HUES6 (cell line): Measurements from ENCODE around the gene TAL1.

Experiments
- H3K27ac ChIP-seq: 2 replicates; pipeline ENCODE4 v1.7.0; 2013; ENCODE audit warnings: low read depth, mild to moderate bottlenecking, low read length, inconsistent platforms
- H3K27me3 ChIP-seq: 2 replicates; pipeline ENCODE4 v1.6.1; 2013; ENCODE audit warnings: low read length; ENCODE audit not compliant: control insufficient read depth, insufficient read depth
- H3K36me3 ChIP-seq: 2 replicates; pipeline ENCODE4 v1.6.1; 2013; ENCODE audit warnings: low read length; ENCODE audit not compliant: control insufficient read depth, insufficient read depth
- H3K4me1 ChIP-seq: 2 replicates; pipeline ENCODE4 v1.6.1; 2013; ENCODE audit warnings: low read length; ENCODE audit not compliant: control insufficient read depth, insufficient read depth
- H3K4me3 ChIP-seq: 2 replicates; pipeline ENCODE4 v1.5.1; 2013; ENCODE audit warnings: low read depth, low read length
- H3K9ac ChIP-seq: one replicate; pipeline ENCODE4 v1.6.1; 2013; ENCODE audit warnings: mild to moderate bottlenecking, low read length
- H3K9me3 ChIP-seq: 2 replicates; pipeline ENCODE4 v1.6.1; 2013; ENCODE audit warnings: low read depth, low read length; ENCODE audit not compliant: control insufficient read depth, insufficient read depth

TAL1 gene

GRCh38 chr1:47229031-47229885 lies 2.8 kb downstream of the TAL1 start:
- Histone ChIP-seq H3K27me3 (peaks cover 100% of the 10 kb centered on the region), H3K4me1 (peaks cover 38% of the 10 kb centered on the region)

GRCh38 chr1:47228644-47229030 lies 3.4 kb downstream of the TAL1 start:
- Histone ChIP-seq H3K9me3 (no peaks in the 10 kb centered on the region), H3K36me3 (no peaks in the 10 kb centered on the region), H3K4me1 (peaks cover 43% of the 10 kb centered on the region), H3K9ac (no peak overlapping the region), H3K27me3 (peaks cover 100% of the 10 kb centered on the region), H3K27ac (no peak overlapping the region), H3K4me3 (peak overlapping the region; percentile 48)

More at GRCh38 chr1:47229031-47229885, 2.8 kb downstream of the TAL1 start:
- H3K9ac ChIP-seq: no peak overlapping the region
- H3K4me3 ChIP-seq: peak overlapping the region; percentile 48
- no peaks in the 10 kb centered on the region for H3K36me3 ChIP-seq
- no peaks in the 10 kb centered on the region for H3K9me3 ChIP-seq
- no peak overlapping the region for H3K27ac ChIP-seq

- no peak overlapping the region for H3K4me3 ChIP-seq
- H3K27ac ChIP-seq: no peak overlapping the region
- no peaks in the 10 kb centered on the region for H3K9me3 ChIP-seq
- peaks cover 100% of the 10 kb centered on the region for H3K27me3 ChIP-seq
- H3K9ac ChIP-seq: no peak overlapping the region
- H3K36me3 ChIP-seq: no peaks in the 10 kb centered on the region
- H3K4me1 ChIP-seq: peaks cover 45% of the 10 kb centered on the region
Observed at GRCh38 chr1:47227341-47228232, 4.4 kb downstream of the TAL1 start.

- peaks cover 100% of the 10 kb centered on the region for H3K27me3 ChIP-seq
Observed at GRCh38 chr1:47226839-47227215, 5.2 kb downstream of the TAL1 start.

DNA sequence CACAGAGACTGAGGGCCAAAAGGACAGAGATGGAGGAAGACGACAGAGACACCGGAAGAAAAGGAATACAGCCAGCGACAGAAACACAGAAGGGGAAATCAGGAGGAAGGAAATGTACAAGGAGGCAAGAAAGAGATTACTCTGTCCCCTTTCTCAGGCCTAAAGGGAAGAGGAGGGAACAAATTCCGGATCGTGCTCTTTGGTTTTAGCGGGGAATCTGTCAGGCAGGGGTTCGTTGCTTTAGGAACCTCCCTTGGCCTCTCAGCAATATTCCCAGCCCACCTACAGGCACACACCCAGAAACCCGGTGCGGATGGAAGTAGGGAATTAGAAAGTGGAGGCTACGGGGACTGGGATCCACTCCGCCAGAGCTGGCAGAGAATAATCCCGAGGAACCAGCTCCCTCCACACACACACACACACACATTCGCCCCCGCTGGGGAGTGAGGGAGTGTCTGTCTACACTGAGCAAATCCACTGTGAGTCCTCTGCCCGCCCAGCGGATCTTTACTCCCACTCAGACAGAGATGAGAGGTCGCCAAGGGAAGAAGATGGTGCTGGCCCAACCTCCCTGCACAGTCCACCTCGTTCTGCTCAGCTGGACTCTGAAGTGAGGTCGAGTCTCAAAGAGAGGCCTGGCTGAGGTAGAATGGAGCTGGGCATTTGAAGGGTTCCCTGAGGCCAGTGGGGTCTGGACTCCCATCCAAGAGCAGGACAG lies 5.7 kb downstream of the TAL1 start:
- no peaks in the 10 kb centered on the region for H3K36me3 ChIP-seq
- no peaks in the 10 kb centered on the region for H3K9me3 ChIP-seq
- peaks cover 38% of the 10 kb centered on the region for H3K4me1 ChIP-seq
- H3K27ac ChIP-seq: no peak overlapping the region
- peaks cover 100% of the 10 kb centered on the region for H3K27me3 ChIP-seq
- H3K4me3 ChIP-seq: peak overlapping the region; percentile 48; the same call in 1 of the 2 replicates
- H3K9ac ChIP-seq: no peak overlapping the region

More at GRCh38 chr1:47226839-47227215, 5.2 kb downstream of the TAL1 start:
- no peaks in the 10 kb centered on the region for H3K36me3 ChIP-seq
- H3K9me3 ChIP-seq: no peaks in the 10 kb centered on the region
- no peak overlapping the region for H3K9ac ChIP-seq
- H3K27ac ChIP-seq: no peak overlapping the region
- peaks cover 42% of the 10 kb centered on the region for H3K4me1 ChIP-seq
- no peak overlapping the region for H3K4me3 ChIP-seq

DNA sequence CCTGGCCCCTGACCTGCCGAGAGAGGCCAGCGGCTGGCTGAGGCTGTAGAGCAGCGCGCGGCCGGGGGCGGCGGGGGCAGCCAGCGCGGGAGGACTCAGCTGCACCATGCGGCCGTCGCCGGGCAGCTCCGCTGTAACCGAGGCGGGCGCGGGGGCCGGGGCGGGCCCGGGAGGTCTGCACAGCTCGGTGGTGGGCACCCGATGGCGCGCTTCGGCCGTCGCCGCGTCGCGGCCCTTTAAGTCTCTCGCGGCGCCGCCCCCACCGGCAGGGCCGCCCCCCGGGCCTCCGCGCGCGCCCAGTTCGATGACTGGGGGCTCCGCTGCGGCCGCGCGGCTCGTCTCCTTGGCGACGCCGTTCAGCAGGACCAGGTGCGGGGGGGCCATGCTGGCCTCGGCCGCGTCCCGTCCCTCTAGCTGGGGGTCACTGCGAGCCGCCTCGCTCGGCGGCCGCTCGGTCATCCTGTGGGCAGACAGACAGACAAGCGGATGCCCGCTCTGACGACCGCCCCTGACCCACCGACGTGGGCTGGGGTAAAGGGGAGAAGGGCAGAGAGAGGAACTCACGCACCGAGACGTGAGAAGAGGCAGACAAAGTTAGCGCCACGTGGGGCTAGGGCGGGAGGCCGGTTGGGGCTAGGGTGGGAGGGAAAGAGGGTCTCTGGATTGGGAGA lies 6.5 kb downstream of the TAL1 start:
- H3K4me1 ChIP-seq: peaks cover 38% of the 10 kb centered on the region
- H3K27me3 ChIP-seq: peaks cover 100% of the 10 kb centered on the region
- peak overlapping the region; percentile 48 for H3K4me3 ChIP-seq
- no peaks in the 10 kb centered on the region for H3K36me3 ChIP-seq
- H3K9me3 ChIP-seq: no peaks in the 10 kb centered on the region
- H3K9ac ChIP-seq: no peak overlapping the region
- no peak overlapping the region for H3K27ac ChIP-seq

DNA sequence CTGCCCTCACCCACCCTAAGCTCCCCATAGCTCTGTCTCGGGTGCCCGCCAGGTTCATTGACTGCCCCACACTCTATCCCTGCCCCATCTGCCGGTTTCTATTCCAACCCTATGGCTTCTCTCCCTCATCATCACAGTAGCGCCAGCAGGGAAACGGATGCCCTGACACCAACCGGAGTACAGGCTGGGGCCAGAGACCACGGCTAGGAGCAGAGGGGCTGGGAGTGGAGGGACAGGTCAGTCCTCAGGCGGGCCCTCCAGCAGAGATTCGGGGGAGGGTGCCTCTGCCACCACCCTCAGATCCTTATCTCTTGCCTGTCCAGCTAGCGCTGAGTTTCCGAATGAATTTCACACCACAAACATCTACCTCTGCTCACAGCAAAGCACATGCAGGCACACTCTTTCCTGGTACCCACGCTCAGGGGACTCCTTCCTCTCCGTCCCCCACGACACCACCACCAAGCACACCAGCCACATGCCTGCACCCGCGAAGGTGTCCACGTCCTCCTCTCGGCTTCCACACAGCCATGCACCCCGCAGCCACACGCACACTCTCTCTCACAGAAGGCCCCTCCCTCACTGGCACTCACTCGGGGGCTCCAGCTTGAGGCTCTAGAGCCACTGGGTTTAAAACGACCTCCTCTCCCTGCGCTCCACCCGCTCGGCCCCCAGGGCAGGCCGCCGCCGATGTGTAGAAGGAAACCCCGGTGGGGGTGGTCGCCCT lies 7.2 kb downstream of the TAL1 start:
- Histone ChIP-seq H3K27ac (no peak overlapping the region), H3K9ac (no peak overlapping the region), H3K4me3 (peak overlapping the region; percentile 48), H3K27me3 (peaks cover 100% of the 10 kb centered on the region), H3K4me1 (peaks cover 33% of the 10 kb centered on the region), H3K9me3 (no peaks in the 10 kb centered on the region), H3K36me3 (no peaks in the 10 kb centered on the region)

DNA sequence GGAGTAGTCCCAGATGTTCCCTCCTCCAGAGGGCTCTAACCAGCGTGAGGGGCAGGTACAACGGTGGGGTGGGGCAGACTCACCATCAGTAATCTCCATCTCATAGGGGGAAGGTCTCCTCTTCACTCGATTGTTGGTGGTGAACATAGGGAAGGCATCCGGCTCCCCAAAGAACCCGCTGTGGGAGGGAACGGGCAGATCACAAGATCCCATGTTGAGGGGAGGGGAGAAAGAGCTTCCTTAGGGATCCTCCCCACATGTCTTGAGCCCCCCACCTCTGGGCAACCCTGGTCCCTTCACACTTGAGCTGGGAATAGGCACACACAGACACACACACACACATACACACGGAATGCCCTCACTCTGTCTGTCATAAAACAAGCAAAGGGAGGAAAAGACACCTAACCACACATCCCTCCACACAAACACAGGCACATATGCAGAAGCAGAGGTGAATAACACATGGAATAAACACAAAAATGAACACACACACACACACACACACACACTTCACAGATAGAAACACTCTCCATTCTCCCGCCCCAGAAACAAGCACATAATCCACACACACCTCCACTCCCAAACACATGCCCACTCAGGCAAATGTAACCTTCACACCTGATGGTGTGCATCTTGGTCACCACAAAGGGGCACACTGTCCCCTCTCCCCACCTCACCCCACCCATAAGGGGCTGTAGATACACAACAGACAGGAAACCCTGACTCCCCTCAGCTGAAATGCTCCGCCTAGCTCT lies 7.9 kb downstream of the TAL1 start:
- H3K36me3 ChIP-seq: no peaks in the 10 kb centered on the region
- H3K27ac ChIP-seq: no peak overlapping the region
- H3K9me3 ChIP-seq: no peaks in the 10 kb centered on the region
- peaks cover 99% of the 10 kb centered on the region for H3K27me3 ChIP-seq
- H3K4me1 ChIP-seq: peaks cover 26% of the 10 kb centered on the region
- no peak overlapping the region for H3K9ac ChIP-seq
- H3K4me3 ChIP-seq: no peak overlapping the region; the same call in 1 of the 2 replicates

GRCh38 chr1:47223174-47223920 lies 8.7 kb downstream of the TAL1 start:
- no peak overlapping the region for H3K9ac ChIP-seq
- peaks cover 99% of the 10 kb centered on the region for H3K27me3 ChIP-seq
- no peaks in the 10 kb centered on the region for H3K36me3 ChIP-seq
- no peak overlapping the region for H3K27ac ChIP-seq
- peaks cover 18% of the 10 kb centered on the region for H3K4me1 ChIP-seq
- H3K9me3 ChIP-seq: no peaks in the 10 kb centered on the region
- no peak overlapping the region for H3K4me3 ChIP-seq
